HG03457 (cell line): ENCODE results near the gene PEX14.
A peak's percentile ranks its signal among the peaks of the same experiment; 100 is the strongest.
"Not testable (repeated sequence)": the region's sequence is repeated elsewhere in the genome, so short reads cannot be mapped to it uniquely, and the experiment has no call there.

Source experiments
- ATAC-seq: cut with Tn5 transposase; IDR thresholded peaks from one replicate; pipeline ENCODE4 v1.9.1; 2021; ENCODE audit warnings: moderate number of reproducible peaks; ENCODE audit not compliant: unreplicated experiment

PEX14 gene

DNA sequence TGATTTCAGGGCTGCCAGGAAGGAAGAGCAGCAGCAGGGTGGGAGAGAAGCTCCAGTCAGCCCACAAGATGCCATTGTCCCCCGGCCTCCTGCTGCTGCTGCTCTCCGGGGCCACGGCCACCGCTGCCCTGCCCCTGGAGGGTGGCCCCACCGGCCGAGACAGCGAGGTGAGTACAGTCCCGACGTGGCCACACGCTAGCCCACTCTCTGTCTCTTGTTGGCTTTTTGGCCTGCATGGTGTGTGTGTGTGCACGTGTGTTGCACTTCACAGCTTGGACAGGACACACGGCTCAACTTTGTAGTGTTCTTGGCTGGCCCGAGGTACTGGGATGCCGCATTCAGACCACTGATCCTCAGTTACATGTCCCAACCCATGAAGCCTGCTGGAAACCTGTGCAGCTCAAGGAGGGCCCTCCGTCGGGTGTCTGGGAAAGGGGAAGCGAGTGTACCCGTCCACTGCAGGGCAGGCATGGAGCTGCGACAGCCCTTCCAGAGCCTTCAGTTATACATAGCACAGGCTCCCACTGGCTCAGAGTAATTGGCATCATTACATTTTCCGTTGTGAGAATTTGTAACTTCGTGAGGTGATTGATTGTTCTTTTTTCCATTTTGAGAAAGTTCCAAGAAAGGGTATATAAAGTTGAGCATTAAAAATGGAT is 24.5 kb upstream of the PEX14 start:
- no peak for ATAC-seq

DNA sequence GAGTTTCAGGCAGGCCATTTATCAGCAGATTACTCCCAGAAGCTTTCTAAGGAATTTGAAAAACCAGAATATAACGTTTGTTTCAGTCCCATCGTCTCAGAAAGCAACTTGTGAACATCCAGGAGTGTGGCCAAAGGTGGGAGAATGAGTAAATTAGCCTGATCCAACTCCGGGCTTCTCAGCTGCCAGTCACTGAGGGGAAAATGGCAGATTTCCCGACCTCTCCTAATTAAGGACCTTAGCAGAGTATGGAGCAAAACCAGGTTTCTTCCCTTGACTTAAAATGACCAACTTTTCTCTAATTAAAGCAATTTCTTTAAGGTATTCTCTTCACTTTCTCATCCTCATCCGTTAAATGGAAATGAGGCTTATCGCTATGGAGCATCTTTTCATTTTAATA is 23.9 kb upstream of the PEX14 start:
- ATAC-seq: no peak

DNA sequence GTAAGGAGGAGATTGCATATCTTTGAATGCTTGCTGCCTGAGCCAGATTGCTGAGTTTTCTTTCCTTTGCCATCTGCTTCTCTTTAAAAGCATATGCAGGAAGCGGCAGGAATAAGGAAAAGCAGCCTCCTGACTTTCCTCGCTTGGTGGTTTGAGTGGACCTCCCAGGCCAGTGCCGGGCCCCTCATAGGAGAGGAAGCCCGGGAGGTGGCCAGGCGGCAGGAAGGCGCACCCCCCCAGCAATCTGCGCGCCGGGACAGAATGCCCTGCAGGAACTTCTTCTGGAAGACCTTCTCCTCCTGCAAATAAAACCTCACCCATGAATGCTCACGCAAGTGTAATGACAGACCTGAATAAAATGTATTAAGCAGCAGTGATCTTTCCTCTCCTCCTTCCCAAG is 23.5 kb upstream of the PEX14 start:
- no peak for ATAC-seq

DNA sequence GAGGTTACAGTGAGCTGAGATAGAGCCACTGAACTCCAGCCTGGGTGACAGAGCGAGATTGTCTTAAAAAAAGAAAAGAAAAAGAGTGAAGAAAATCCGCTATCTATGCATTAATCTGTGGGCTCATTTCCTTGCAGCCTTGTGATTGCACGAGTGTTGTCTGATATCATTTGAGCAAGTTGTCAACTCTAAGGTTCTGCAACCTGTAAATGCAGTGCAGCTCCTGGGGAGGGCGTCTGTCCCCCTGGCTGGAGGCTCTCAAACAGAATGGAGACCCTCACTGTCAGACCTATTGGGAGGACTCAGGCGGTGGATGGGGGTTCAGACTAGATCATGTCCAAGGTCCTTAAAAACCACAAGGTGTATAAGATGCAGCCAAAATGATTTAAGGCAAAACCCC is 18.7 kb upstream of the PEX14 start:
- no peak for ATAC-seq

DNA sequence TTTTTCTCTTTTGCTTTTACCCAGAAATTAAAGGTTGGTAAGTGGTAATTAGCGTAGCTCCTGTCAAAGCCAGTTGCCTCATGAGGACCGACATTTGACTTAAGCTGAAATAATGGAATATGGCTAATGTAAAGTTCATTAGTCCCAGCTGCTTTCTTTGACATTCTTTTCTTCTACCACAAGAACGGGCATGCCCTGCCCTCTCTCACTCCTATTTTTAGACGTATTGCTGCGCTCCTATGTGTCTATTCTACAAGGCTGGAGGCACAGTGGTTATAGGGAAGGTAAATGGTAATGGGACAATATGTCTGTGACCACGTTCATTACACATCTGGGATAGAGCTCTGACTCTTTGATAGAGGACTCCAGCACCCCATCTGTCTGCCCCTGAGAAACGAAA is 18.1 kb upstream of the PEX14 start:
- ATAC-seq: no peak

DNA sequence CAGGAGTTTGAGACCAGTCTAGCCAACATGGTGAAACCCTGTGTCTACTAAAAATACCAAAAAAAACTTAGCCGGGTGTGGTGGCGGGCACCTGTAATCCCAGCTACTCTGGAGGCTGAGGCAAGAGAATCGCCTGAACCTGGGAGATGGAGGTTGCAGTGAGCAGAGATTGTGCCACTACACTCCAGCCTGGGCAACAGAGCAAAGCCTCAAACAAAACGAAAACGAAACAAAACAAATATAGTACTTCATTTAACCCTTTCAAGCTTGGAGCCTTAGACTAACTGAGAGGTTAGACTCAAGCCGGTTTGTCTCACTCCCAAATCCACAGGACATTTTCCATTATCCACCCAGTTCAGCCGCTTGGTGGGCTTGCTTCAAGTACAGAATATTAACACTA is 17.3 kb upstream of the PEX14 start:
- ATAC-seq: not testable (repeated sequence)

DNA sequence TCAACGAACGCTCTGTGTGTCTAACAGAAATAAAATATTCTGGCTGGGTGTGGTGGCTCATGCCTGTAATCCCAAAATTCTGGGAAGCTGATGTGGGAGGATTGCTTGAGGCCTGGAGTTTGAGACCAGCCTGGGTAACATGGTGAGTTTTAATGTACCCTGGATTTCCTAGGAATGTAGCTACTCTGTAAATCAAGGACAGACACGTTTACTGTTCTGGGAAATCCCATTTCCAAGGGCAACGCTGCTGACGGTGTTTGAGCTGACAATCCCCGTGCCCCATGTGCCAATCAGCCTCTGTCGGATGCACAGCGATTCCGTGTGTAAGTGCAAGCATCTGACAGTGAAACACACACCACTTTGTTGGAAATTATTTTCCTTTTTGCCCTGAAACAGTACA is 16.9 kb upstream of the PEX14 start:
- no peak for ATAC-seq

DNA sequence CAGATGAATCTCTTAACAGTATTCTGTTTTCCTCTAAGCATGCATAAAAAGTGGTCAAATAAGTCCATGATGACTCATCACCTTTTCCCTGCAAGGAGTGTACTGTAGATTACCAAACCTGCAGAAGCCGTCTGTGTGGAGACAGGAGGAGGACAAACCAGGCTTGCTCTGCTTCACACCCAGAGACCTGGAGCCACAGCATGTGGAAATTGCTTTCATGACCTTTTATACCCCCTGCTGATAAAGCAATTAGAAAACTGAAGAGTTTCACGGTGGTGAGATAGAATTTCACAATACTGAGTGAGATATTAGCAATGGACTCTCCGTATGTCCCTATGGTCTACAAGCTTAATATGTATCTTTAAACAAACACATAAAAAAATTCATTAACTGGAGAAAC is 15.6 kb upstream of the PEX14 start:
- no peak for ATAC-seq

DNA sequence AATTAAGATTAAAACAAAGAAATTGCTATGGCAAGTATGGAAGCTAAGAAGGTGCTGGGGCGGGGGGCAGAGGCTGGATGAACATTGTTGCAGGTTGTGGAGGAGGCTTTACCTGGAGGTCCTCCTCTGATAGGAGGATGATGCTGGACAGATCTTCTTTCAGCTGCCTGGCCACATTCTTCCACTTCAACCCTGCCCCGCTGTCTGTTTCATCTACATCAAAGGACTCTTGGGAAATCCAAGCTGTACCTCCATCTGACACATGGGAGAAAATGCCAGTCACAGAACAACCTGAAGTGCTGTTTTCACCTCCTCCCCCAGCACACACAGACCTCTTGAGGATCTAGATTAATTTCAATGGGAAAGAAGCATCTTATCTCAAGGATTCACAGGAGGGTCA is 7.7 kb upstream of the PEX14 start:
- ATAC-seq: no peak

DNA sequence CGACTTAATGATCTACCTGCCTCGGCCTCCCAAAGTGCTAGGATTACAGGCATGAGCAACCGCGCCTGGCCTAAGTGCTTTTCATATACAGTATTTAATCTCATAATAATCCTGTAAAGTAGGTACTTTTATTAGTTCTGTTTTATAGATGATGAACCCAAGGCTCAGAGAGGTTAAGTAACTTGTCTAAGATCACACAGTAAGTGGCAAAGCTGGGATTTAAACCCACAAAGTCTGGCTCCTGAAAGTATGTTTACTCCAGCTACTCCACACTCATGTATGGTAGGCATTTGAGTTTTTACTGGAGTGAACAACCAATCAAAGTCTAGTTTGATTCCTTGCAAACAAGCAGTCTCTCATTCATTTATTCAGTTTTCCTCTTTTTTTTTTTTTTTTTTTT is 4.7 kb upstream of the PEX14 start:
- ATAC-seq: no peak

DNA sequence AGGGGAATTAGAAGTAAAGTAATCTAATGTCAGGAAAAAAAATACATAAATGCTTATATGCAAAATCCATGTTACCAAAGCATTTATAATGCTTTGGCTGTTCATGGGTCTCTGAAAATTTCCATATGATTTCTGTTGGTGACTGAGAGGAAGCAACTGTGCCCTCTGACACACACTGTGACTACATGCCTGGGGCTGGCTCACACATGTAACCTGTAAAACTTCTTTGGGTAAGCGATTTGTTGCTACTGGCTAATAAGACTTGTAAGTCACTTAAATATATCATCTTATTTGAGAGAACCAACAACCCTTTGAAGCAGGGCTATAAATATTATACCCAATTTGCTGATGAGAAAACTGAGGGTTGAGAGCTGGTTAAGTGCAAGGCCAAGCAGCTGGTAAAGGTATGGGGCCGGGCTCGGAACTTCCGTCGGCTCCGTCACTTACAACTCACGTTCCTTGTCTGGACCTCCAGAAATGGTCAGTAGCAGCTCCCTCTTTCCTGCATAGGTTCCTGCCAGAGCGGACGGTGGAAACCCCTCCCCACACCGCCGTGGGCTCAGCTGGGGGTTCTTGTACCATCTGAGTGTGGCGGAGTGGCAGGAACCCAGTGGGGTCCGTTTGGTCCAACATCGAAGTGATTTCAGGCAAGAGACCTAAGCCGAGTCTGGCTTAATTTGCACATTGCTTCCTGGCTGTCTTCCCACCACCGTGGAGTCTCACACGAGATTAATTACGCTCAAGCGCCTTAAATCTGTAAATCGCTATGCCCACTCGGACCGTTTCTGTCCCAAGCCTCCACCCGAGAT is 3.1 kb upstream of the PEX14 start:
- ATAC-seq: no peak

DNA sequence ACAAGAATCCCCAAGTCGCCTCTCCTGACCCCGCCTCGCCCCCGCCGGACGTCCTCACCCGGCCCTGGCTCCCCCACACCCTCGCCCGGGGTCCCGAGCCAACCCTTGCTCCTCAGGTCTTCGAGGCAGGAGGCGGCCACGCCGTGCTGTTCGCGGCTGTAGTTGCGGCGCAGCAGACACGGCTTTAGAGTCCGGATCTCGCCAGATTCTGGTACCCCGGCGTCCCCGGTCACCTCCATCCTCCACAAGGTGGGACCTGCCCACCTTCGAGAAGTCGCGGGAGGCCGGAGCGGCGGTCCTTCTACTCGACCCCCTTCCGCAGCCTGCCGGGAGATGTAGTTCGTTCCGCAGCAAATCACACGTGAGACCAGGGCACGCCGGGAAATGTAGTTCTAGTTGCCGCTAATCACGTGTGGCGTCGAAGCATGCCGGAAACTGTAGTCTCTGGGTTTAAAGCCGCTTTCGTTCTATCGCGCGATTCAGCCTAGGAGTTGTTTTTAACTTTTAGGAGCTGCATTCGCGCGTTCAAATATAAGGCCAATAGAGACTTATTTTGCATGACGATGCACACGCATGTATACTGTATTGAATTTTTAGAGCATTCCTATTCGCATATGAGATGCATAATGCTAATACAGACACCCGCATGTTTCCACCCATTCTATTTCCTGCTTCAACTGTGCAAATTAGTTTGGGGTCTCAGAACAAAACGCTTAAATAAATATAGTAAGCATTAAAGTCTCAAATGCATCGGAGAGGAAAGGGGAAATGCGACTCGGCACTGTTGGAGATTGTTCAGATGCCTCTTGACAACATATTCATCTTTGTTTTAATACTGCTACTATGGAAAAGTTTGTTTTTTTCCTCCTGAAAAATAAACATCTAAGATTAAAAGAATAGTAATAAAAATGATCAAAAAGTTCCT is 2.3 kb upstream of the PEX14 start, which contains the start of gene DFFA:
Gene DFFA, minus strand, starts transcription at position 310 of the 925 bp plus-strand sequence. Its CDS starts 71 bp downstream, at position 239.
- peak; percentile 62 for ATAC-seq

DNA sequence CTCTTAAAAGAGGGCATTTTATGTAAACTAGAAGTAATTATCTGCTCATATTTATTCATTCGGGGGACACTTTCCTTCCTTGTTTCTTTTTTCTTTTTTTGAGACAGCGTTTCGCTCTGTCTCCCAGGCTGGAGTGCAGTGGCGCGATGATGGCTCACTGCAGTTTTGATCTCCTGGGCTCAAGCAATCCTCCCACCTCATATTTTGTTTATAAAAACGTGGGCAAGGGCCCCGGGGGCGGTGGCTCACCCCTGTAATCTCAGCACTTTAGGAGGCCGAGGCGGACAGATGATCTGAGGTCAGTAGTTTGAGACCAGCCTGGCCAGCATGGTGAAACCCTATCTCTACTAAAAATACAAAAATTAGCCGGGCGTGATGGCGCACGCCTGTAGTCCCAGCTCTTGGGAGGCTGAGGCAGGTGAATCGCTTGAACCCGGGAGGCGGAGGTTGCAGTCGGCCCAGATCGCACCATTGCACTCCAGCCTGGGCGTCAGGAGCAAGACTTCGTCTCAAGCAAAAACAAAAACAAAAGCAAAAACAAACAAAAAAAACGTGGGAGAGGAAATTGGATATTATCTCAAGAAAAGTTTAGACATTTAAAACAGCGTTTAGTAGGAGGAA is 1.5 kb upstream of the PEX14 start:
- ATAC-seq: no peak

DNA sequence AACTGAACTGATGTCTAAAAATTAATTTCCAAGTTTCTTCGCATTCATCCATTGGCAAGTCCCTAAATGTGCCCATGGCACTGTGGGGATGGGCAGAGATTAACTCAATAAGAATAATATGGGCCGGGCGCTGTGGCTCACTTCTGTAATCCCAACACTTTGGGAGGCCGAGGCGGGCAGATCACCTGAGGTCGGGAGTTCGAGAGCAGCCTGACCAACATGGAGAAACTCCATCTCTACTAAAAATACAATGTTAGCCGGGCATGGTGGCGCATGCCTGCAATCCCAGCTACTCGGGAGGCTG is 489 bp upstream of the PEX14 start:
- ATAC-seq: not testable (repeated sequence)

DNA sequence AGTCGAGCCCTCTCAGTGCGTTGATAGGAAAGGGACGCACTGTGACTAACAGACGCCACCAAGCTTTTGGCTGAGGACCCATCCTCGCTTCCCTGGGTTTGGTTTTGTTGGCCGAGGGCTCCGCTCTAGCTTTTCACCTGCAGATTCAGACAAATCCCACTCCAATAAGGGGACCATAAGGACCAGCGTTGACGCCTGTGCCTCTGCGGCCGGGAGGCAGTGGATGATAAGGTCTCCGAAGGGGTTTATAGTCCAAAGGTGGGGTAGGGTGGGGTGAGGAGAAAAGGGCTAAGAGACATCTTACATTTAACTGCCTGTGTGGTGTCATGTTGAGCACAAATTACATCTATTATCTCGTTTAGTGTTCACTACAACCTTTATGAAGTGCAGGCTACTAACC is 760 bp downstream of the PEX14 start:
- no peak for ATAC-seq

DNA sequence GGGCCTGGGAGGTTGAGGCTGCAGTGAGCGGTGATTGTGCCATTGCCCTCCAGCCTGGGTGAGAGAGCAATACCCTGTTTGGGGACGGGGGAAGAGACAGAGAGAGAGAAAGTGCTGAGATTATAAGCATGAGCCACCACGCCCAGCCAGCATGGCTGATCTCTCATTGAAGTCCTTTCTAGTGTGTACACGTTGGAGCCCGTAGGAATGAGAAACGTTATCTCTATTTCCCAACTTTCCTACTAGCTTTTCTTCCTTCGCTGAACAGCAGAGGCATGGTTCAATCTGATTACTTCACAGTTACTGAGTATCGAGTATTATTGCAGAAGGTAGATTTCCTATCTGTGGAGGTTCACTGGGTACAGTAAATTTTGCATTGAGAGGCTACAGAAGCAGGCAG is 4.5 kb downstream of the PEX14 start:
- no peak for ATAC-seq

DNA sequence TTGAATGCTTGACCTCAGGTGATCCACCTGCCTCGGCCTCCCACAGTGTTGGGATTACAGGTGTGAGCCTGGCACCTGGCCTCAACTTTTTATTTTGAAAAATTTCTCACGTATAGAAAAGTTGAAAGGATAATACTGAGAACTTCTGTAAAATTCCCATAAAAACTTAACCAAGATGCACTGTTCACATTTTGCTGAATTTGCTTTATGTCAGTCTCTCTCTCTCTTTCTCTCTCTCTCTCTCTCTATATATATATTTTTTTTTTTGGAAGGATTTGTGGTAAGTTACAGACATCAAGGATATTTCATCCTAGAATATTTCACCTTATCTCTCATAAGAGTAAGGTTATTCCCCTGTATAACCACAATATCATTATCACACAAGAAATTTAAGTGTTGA is 5.9 kb downstream of the PEX14 start:
- ATAC-seq: no peak

DNA sequence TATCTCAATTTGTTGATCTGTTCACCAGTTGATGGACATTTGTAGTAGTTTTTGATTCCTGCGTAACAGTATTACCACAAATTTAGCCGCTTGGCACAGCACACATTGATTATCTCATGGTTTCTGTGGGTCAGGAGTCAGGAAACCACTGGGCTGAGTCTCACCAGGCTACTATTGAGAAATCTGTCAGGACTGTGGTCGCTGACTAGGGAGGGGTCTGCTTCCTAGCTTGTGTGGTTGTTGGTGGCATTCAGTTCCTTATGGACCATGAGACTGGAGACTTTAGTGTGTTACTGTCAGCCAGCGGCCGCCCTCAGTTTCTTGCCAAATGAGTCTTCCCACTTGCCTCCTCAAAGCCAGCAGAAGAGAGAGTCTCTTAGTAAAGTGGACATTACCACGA is 9.8 kb downstream of the PEX14 start:
- no peak for ATAC-seq

DNA sequence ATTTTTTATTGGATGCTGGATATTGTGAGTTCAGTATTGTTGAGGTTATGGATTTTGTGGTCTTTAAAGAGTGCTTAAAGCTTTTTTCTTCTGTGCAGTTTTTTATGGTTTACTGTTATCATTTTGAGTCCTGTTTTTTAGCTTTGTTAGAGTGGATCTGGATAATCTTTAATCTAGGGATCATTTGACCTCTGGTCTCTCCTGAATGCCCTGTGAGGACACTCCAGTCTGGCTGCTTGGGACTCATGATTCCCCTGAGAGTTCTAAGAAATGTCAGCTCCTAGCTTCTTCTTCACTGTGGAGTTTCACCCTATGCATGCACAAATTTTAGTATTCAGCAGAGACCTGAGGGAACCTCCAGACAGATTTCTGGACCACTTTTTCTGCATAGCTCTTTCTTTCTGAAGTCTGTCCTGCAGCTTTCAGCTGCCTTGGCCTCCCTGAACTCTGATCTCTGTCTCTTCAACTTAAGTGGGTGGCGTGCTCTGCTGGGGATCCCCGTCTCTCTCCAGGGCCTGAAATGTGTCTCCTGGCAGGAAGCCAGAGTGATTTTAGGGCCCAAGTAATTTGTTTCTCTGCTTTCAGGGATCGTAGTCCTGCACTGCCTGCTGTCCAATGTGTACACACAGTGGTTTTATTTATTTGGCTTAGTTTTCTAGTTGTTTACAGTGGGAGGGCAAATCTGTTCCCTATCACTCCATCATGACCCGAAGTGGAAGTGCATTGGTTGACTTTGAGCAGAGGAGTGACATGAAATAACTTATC is 14.7 kb downstream of the PEX14 start:
- ATAC-seq: no peak

DNA sequence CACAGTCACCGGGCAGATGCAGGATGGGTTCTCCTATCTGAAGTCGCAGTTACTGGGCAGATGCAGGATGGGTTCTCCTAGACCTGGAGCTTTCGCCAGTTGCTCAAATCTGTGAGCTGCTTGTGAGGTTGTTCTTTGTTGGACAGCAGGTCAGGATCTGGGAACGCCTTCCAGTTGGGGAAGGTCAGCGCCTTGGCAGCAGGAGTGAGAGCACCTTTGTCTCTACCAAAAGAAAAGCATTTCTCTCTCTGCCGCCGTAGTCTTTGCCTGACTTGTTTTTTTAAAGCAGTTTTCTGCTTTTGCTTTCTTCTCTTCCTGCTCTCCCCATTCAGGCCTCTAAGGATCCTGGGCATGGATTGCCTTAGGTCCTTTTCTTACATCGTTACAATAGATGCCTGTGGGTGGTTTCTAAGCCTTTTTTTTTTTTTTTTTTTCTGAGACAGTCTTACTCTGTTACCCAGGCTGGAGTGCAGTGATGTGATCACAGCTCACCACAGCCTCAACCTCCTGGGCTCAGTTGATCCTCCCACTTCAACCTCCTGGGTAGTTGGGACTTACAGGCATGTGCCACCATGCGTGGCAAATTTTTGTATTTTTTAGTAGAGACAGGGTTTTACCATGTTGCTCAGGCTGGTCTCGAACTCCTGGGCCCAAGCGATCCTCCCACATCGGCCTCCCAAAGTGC is 15.7 kb downstream of the PEX14 start:
- ATAC-seq: no peak
